Gastrocnemius medialis (tissue), 4 donors: Measurements from ENCODE around the gene STAM. TPM values are rescaled to one million over a fixed set of nuclear protein-coding genes. Genes with fewer than 3 reads are reported as not detected.

Source experiments
- ATAC-seq, 2 donors: fragments of 150-250 bp; one replicate each; pipeline ENCODE4 v1.9.1; 2016
- DNase-seq, 2 donors: peaks; one replicate each; pipeline ENCODE4 v3.0.0-alpha.2; 2019
- H3K27ac ChIP-seq, 4 donors: fragments of 200-600 bp; sonication (generic); 1 replicate in 1 of 4; 2 replicates in 3 of 4; pipeline ENCODE4 v1.5.1; 2016 to 2018; ENCODE audit warnings: mild to moderate bottlenecking in 2 of 4, moderate library complexity in 1 of 4
- H3K27me3 ChIP-seq, 3 donors: fragments of 200-600 bp; sonication (generic) in 2 of 3; 1 replicate in 1 of 3; 2 replicates in 2 of 3; pipeline versions ENCODE4 v1.5.1 to v1.6.0; 2016 to 2019; ENCODE audit warnings: mild to moderate bottlenecking in 1 of 3, moderate library complexity in 1 of 3
- H3K36me3 ChIP-seq, 2 donors: fragments of 200-600 bp; sonication (generic) in 1 of 2; one replicate each; pipeline ENCODE4 v1.5.1; 2017 to 2018
- H3K4me1 ChIP-seq, 2 donors: fragments of 200-600 bp; sonication (generic) in 1 of 2; one replicate each; pipeline ENCODE4 v1.5.1; 2016 to 2017; ENCODE audit warnings: mild to moderate bottlenecking in 2 of 2
- H3K4me3 ChIP-seq, 4 donors: fragments of 200-600 bp; sonication (generic) in 3 of 4; 1 replicate in 1 of 4; 2 replicates in 3 of 4; pipeline ENCODE4 v1.5.1; 2016 to 2019; ENCODE audit warnings: mild to moderate bottlenecking in 2 of 4
- H3K9me3 ChIP-seq, 3 donors: fragments of 200-600 bp; sonication (generic) in 2 of 3; 1 replicate in 1 of 3; 2 replicates in 2 of 3; pipeline ENCODE4 v1.5.1; 2016 to 2019
- CTCF ChIP-seq, 5 experiments: fragments of 450-650 bp in 3 of 5; fragments of 200-600 bp in 2 of 5; sonication (generic) in 2 of 5; IDR thresholded peaks in 4 of 5; conservative IDR thresholded peaks in 1 of 5; 1 replicate in 4 of 5; 2 replicates in 1 of 5; pipeline ENCODE4 v1.5.1; 2016 to 2019; ENCODE audit warnings: antibody characterized with exemption in 5 of 5, mild to moderate bottlenecking in 3 of 5, moderate library complexity in 3 of 5
- POLR2A ChIP-seq, 2 donors: fragments of 450-650 bp; IDR thresholded peaks; one replicate each; pipeline ENCODE4 v1.6.1; 2017; ENCODE audit warnings: antibody characterized with exemption in 2 of 2, mild to moderate bottlenecking in 2 of 2, moderate library complexity in 2 of 2
- in situ Hi-C, 4 donors: fragments of 200-750 bp; cut with MboI; loops; one replicate each; pipeline versions ENCODE4 v1.15.0 to v1.8.0; 2017; ENCODE audit warnings: low sequenced_read_pairs in 4 of 4
- intact Hi-C: fragments of 100-400 bp; cut with DNase I; formaldehyde crosslinking; loops from one replicate; pipeline ENCODE4 v1.15.1; 2023; ENCODE audit warnings: low total_unique reads
- total RNA-seq, 4 donors: library from RNA; depleted of rRNA; stranded (reverse); fragments of >200 nt; gene quantifications; one replicate each; pipeline versions ENCODE4 v1.1.0 to v1.2.3, GENCODE V29; 2016

STAM gene
- total RNA-seq, 4 donors from 2014 or later: 28.6 to 52.0 (median 35.2) TPM

GRCh38 chr10:17685233-17685840 is 41.4 kb downstream of the STAM start:
- H3K9me3 ChIP-seq: no peaks in the 10 kb centered on the region
- no peaks in the 10 kb centered on the region for H3K27me3 ChIP-seq
- H3K27ac ChIP-seq: no peak overlapping the region
- H3K36me3 ChIP-seq: peaks cover 0 to 17% of the 10 kb centered on the region in 2 donors
- ATAC-seq: no peak
- no peak overlapping the region for H3K4me3 ChIP-seq
- no peak for DNase-seq
- intact Hi-C loops: no loop called here
- TF ChIP-seq POLR2A (IDR thresholded peaks at IDR 0.05): no peak
- TF ChIP-seq CTCF (IDR thresholded peaks at IDR 0.05 in 4 of 5, conservative IDR thresholded peaks at IDR 0.05 in 1 of 5): no peak
- peaks cover 23 to 31% of the 10 kb centered on the region in 2 donors for H3K4me1 ChIP-seq
- in situ Hi-C loops: no loop called here

GRCh38 chr10:17687117-17687831 is 43.3 kb downstream of the STAM start:
- H3K36me3 ChIP-seq: peaks cover 0 to 18% of the 10 kb centered on the region in 2 donors
- H3K4me1 ChIP-seq: peaks cover 26% of the 10 kb centered on the region in 2 donors
- DNase-seq: no peak
- no peaks in the 10 kb centered on the region for H3K27me3 ChIP-seq
- no peak for ATAC-seq
- in situ Hi-C loops (no loop called here), intact Hi-C loops (no loop called here)
- H3K9me3 ChIP-seq: no peaks in the 10 kb centered on the region
- TF ChIP-seq POLR2A (IDR thresholded peaks at IDR 0.05): no peak
- TF ChIP-seq CTCF (IDR thresholded peaks at IDR 0.05 in 4 of 5, conservative IDR thresholded peaks at IDR 0.05 in 1 of 5): no peak
- no peak overlapping the region for H3K4me3 ChIP-seq
- no peak overlapping the region for H3K27ac ChIP-seq

- TF ChIP-seq CTCF (IDR thresholded peaks at IDR 0.05 in 4 of 5, conservative IDR thresholded peaks at IDR 0.05 in 1 of 5): no peak
- no peak for TF ChIP-seq POLR2A (IDR thresholded peaks at IDR 0.05)
- Histone ChIP-seq H3K9me3 (no peaks in the 10 kb centered on the region), H3K4me1 (peaks cover 8 to 17% of the 10 kb centered on the region in 2 donors), H3K27me3 (no peaks in the 10 kb centered on the region), H3K4me3 (no peak overlapping the region), H3K36me3 (peaks cover 0 to 18% of the 10 kb centered on the region in 2 donors), H3K27ac (no peak overlapping the region)
- in situ Hi-C loops (no loop called here), intact Hi-C loops (no loop called here)
- ATAC-seq: no peak
- no peak for DNase-seq
These were observed 45.2 kb downstream of the STAM start for GRCh38 chr10:17689137-17689536.

GRCh38 chr10:17693009-17693408 is 49.1 kb downstream of the STAM start:
- Histone ChIP-seq H3K4me3 (no peak overlapping the region), H3K4me1 (peaks cover 0 to 16% of the 10 kb centered on the region in 2 donors), H3K36me3 (peaks cover 0 to 52% of the 10 kb centered on the region in 2 donors), H3K9me3 (no peaks in the 10 kb centered on the region), H3K27ac (no peak overlapping the region), H3K27me3 (no peaks in the 10 kb centered on the region)
- no peak for TF ChIP-seq CTCF (IDR thresholded peaks at IDR 0.05 in 4 of 5, conservative IDR thresholded peaks at IDR 0.05 in 1 of 5)
- TF ChIP-seq POLR2A (IDR thresholded peaks at IDR 0.05): no peak
- intact Hi-C loops: no loop called here
- DNase-seq (no peak), ATAC-seq (no peak)
- in situ Hi-C loops: no loop called here
